Activated CD4-positive, CD25-positive, alpha-beta regulatory T cell treated with anti-CD3 and anti-CD28 coated beads, Interleukin-2, amount 50 U/mL, for 24 hours (primary cell): ENCODE measurements around the gene SLC6A20.

Experiments used
- ATAC-seq, 2 donors: fragments of 150-1000 bp; cut with Tn5 transposase; one replicate each; pipeline ENCODE4 v1.10.0; 2021; ENCODE audit warnings: mild to moderate bottlenecking in 1 of 2, moderate library complexity in 1 of 2

The SLC6A20 gene

GRCh38 chr3:45712434-45713110 lies 83.8 kb downstream of the SLC6A20 start:
- no peak for ATAC-seq

- ATAC-seq: no peak
Observed at GRCh38 chr3:45711931-45712330, 84.4 kb downstream of the SLC6A20 start.

- ATAC-seq: peak in 1 of 2 donors; percentile 48
Observed at GRCh38 chr3:45705839-45706808, 90.2 kb downstream of the SLC6A20 start.
